ENCODE results near the gene SPATA18.

The SPATA18 gene, protein sequence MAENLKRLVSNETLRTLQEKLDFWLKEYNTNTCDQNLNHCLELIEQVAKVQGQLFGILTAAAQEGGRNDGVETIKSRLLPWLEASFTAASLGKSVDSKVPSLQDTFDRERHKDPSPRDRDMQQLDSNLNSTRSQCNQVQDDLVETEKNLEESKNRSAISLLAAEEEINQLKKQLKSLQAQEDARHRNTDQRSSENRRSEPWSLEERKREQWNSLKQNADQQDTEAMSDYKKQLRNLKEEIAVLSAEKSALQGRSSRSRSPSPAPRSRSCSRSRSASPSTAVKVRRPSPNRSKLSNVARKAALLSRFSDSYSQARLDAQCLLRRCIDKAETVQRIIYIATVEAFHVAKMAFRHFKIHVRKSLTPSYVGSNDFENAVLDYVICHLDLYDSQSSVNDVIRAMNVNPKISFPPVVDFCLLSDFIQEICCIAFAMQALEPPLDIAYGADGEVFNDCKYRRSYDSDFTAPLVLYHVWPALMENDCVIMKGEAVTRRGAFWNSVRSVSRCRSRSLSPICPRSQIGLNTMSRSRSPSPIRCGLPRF

DNA sequence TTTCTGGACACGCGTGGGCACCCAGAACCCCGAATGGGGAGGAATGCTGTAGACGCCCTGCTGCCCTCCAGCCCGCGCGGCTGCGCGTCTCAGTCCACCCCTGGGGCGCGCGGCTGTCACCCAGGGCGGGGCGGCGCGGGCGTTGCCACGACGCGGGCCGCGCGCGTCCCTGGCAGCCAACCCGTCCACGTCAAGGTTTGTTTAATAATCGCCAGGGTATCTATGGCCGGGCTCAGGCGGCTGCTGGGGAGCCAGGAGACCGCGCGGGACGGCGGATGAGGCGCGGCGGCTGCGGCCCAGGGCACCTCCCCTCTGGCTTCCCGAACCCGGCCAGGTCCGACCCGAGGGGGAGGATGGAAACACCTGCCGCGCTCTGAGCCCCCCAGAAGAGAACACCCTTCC, at the start of gene SPATA18:
TSS of gene SPATA18 (plus strand) at position 92 of the 402 bp plus-strand sequence. CDS start 401 bp downstream, outside the sequence.
- no peak for DNase-seq (ENCODE audit: low read depth, low spot score)

GRCh38 chr4:52001616-52002015, 49.5 kb upstream of the SPATA18 start:
- no peak for DNase-seq (ENCODE audit: low read depth, low spot score)

DNA sequence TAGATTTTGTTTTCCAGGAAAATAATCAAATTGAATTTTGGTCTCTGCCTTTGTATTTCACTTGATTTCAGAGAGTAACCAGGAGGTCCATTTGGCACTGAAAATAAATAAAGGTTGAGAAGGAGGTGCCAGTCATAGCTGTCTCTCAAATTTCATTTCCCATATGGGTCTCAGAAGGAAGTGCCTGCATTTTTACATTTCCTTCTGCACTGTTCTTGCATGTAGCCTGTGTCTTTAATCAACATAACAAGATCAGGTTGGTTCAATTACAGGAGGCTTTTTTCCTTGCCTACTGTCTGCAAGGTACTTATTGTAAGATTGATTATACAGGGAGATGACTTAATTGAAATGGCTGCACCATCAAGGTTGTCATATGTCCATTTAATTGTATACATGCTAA, 46.7 kb upstream of the SPATA18 start:
- no peak for DNase-seq (ENCODE audit: low read depth, low spot score)

- no peak for DNase-seq (ENCODE audit: low read depth, low spot score)
Observed at GRCh38 chr4:52005604-52006273, 45.4 kb upstream of the SPATA18 start.

GRCh38 chr4:52006887-52007286, 44.2 kb upstream of the SPATA18 start:
- no peak for DNase-seq (ENCODE audit: low read depth, low spot score)

DNA sequence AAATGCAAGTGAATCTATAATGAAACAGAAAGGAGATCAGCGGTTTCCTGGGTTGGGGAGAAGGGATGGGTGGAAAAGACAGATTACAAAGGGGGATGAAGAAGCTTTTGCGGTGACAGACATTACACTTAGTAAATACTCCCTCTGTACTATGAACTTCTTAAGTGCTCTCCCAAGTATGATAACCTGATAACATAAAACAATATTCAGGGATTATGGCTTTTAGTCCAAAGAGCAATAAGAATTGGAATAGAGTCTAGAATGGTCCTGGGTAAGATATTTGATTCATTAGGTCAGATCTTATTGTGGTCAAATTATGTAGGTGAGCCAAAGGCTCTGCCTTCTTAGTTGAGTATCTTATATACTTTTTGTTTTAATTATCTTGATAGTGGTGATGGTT, 40.1 kb upstream of the SPATA18 start:
- DNase-seq (ENCODE audit: low read depth, low spot score): no peak

GRCh38 chr4:52012651-52013050, 38.5 kb upstream of the SPATA18 start:
- DNase-seq (ENCODE audit: low read depth, low spot score): no peak

DNA sequence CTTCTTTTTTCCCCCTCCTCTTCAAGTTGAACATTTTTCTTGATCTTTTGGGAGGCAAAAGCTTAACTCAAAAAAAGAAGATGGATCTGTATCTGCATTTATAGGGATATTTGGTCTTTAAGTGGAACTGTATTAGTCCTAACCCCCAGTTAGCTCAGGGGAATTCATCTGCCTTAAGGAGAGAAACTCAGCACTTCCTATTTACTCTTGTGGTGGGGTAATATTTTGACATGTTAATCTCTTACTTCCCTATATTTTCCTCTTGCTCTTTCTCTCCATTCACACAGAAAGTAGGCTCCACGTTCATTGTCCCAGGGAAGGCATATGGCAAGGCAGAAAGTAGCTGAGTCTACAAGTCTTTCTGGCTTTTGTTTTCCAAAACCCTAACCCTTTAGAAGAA, 36.2 kb upstream of the SPATA18 start:
- DNase-seq (ENCODE audit: low read depth, low spot score): no peak

GRCh38 chr4:52015366-52015765, 35.7 kb upstream of the SPATA18 start:
- no peak for DNase-seq (ENCODE audit: low read depth, low spot score)

DNA sequence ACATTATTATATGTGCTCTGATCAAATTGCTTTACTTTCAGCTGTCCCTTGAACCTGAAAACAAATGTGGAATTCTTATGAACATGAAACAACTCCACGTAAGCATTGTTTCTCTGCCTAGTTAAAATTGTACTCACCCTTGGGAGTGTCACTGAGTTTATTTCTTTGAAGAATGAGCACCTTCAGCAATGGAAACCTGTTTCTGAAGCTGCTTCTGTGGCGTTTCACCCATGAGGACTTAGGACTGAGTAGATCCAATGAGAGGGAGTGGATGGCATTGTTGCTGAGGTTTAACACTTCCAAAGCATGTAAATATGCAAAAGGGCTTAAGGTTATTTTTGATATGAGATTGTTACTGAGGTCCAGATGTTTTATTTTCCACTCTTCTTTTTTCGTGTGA, 34.1 kb upstream of the SPATA18 start:
- DNase-seq (ENCODE audit: low read depth, low spot score): no peak

DNA sequence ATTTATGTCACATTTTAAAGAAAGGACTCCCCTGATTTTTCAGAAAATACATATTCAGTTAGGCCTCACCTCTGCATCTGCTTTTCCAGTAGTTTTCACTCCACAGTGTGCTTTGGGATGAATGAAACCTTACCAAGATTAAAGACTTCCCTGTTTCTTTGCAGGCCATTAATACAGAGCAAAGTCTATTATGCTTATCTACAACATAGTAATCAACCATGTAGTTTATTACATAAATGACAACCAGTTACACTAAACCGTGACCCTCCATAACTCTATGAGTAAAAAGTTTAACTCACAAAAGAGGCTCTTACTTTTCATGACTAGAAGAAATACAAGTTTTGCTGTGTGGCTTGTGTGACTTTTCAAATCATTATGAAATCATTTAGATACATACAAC, 33.3 kb upstream of the SPATA18 start:
- DNase-seq (ENCODE audit: low read depth, low spot score): no peak

GRCh38 chr4:52019936-52020657, 31.0 kb upstream of the SPATA18 start, which contains the start of gene LRRC66:
LRRC66 (minus strand) TSS chr4:52020363; CDS start chr4:52017613, 2,750 bp downstream.
- DNase-seq (ENCODE audit: low read depth, low spot score): no peak

DNA sequence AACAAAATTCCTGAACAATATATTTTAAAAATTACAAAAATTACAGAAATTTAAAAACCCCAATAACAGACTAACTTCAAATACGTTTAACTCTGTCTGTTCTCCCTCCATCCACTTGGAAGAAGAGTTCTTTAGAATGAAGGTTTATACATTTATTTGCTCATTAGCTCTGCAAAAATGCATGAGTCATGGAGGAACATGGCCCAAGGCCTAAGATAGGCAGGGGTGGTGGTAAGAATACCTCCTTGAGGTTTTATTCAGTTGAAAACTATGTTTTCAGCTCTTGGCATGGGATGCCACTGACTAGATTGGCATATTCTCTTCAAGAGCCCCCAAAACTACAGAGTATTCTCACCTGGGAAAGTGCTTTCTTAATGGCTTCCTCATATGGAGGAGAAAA, 22.1 kb upstream of the SPATA18 start:
- DNase-seq (ENCODE audit: low read depth, low spot score): no peak

GRCh38 chr4:52032005-52032404, 19.1 kb upstream of the SPATA18 start:
- DNase-seq (ENCODE audit: low read depth, low spot score): no peak

GRCh38 chr4:52035190-52035589, 15.9 kb upstream of the SPATA18 start:
- no peak for DNase-seq (ENCODE audit: low read depth, low spot score)

GRCh38 chr4:52036886-52037530, 14.1 kb upstream of the SPATA18 start:
- DNase-seq (ENCODE audit: low read depth, low spot score): no peak

GRCh38 chr4:52037689-52038102, 13.4 kb upstream of the SPATA18 start:
- no peak for DNase-seq (ENCODE audit: low read depth, low spot score)

DNA sequence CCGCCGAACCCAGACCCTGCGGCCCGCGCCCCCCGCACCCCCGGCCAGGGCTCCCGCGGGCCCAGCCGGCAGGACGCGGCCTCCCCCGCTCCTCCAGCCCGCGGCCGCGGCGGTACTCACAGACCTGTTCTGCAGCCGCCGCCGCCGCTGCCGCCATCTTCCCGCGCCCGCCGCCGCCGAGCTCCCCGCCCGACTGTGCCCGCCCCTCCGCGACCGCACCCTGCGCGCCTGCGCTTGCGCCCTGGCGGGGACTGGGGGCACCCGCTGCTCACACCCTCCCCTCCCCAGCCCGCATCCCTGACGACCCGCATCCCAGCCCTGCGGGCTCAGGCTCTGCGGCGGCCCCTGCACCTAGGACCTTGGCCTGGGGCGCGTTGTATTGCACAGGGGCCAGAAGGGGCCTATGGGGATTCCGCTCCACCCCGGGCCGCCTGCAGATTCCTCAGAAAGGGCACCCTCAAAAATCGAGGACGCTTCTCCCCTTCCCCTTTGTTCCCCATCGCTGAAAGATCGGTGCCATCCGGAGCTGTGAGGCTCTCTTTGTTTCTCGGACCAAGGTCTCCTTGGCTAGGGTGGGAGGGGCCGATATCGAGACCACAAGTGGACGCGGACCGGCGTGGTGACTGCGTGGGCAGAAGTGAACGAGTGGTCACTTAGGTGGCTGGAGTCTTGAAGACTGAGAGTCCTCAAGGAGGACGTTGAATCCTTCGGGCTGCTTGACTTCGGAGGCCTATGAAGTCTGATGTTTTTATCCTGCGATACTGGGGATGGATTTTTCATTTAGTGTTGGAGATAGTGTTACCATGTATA, 12.8 kb upstream of the SPATA18 start, which contains the start of gene SGCB:
TSS of gene SGCB (minus strand) at position 197 of the 810 bp plus-strand sequence. CDS start at position 157, 40 bp downstream.
- DNase-seq (ENCODE audit: low read depth, low spot score): peak; percentile 9

- DNase-seq (ENCODE audit: low read depth, low spot score): no peak
Observed at GRCh38 chr4:52045028-52045427, 6.1 kb upstream of the SPATA18 start.

DNA sequence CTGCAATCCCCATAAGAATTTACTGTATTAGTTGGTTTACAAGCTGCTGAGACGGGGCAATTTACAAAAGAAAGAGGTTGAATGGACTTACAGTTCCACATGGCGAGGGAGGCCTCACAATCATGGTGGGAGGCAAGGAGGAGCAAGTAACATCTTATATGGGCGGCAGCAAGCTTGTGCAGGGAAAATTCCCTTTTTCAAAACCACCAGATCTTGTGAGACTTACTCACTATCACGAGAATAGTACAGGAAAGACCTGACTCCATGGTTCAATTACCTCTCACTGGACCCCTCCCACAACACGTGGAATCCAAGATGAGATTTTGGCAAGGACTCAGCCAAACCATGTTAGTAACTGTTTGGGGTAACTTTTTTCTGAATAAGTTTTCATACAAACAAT, 1.8 kb upstream of the SPATA18 start:
- no peak for DNase-seq (ENCODE audit: low read depth, low spot score)
